DMS114 treated with DMSO at 0.1 percent for 48 hours (cell line): Measurements from ENCODE around the gene ACYP2.
"Not testable (repeated sequence)": the region's sequence is repeated elsewhere in the genome, so short reads cannot be mapped to it uniquely, and the experiment has no call there.

Experiments used
- DNase-seq: peaks from one replicate; lab custom pipeline; 2025; ENCODE audit not compliant: unreplicated experiment; lab: John Stamatoyannopoulos, UW

Gene ACYP2

GRCh38 chr2:54262015-54262765 is 146.8 kb downstream of the ACYP2 start:
- DNase-seq: no peak

- DNase-seq: not testable (repeated sequence)
Measured at GRCh38 chr2:54265081-54265480, 149.7 kb downstream of the ACYP2 start.

GRCh38 chr2:54267577-54267976 is 152.2 kb downstream of the ACYP2 start:
- no peak for DNase-seq

GRCh38 chr2:54271189-54271588 is 155.8 kb downstream of the ACYP2 start:
- no peak for DNase-seq

GRCh38 chr2:54271843-54272627 is 156.6 kb downstream of the ACYP2 start:
- no peak for DNase-seq

- DNase-seq: no peak
Measured at GRCh38 chr2:54274781-54275242, 159.4 kb downstream of the ACYP2 start.

- no peak for DNase-seq
Measured at GRCh38 chr2:54275541-54275940, 160.1 kb downstream of the ACYP2 start.

- DNase-seq: no peak
Measured at GRCh38 chr2:54279385-54279784, 164.0 kb downstream of the ACYP2 start.

GRCh38 chr2:54284826-54285225 is 169.4 kb downstream of the ACYP2 start:
- DNase-seq: no peak

GRCh38 chr2:54285451-54285850 is 170.0 kb downstream of the ACYP2 start:
- DNase-seq: no peak

GRCh38 chr2:54287532-54287931 is 172.1 kb downstream of the ACYP2 start:
- no peak for DNase-seq

GRCh38 chr2:54289917-54290316 is 174.5 kb downstream of the ACYP2 start:
- no peak for DNase-seq

GRCh38 chr2:54290356-54291025 is 175.1 kb downstream of the ACYP2 start:
- DNase-seq: no peak

- not testable (repeated sequence) for DNase-seq
Measured at GRCh38 chr2:54294665-54295064, 179.2 kb downstream of the ACYP2 start.

GRCh38 chr2:54295911-54296310 is 180.5 kb downstream of the ACYP2 start:
- DNase-seq: no peak

GRCh38 chr2:54298514-54298913 is 183.1 kb downstream of the ACYP2 start:
- DNase-seq: no peak

GRCh38 chr2:54303631-54304030 is 188.2 kb downstream of the ACYP2 start:
- DNase-seq: no peak

GRCh38 chr2:54306556-54306955 is 191.1 kb downstream of the ACYP2 start:
- no peak for DNase-seq

- DNase-seq: no peak
Measured at GRCh38 chr2:54308186-54308585, 192.8 kb downstream of the ACYP2 start.

GRCh38 chr2:54308782-54309181 is 193.4 kb downstream of the ACYP2 start:
- DNase-seq: no peak

GRCh38 chr2:54310311-54310710 is 194.9 kb downstream of the ACYP2 start:
- no peak for DNase-seq

GRCh38 chr2:54310961-54311360 is 195.5 kb downstream of the ACYP2 start:
- DNase-seq: no peak
